CD4-positive, alpha-beta T cell treated with Interferon gamma for 1 hour (primary cell): ENCODE data around the gene CAMTA2.
A peak's percentile ranks its signal among the peaks of the same experiment; 100 is the strongest.

Source experiments
- DNase-seq: peaks from one replicate; pipeline ENCODE4 v3.0.0-alpha.2; 2020

CAMTA2 gene

DNA sequence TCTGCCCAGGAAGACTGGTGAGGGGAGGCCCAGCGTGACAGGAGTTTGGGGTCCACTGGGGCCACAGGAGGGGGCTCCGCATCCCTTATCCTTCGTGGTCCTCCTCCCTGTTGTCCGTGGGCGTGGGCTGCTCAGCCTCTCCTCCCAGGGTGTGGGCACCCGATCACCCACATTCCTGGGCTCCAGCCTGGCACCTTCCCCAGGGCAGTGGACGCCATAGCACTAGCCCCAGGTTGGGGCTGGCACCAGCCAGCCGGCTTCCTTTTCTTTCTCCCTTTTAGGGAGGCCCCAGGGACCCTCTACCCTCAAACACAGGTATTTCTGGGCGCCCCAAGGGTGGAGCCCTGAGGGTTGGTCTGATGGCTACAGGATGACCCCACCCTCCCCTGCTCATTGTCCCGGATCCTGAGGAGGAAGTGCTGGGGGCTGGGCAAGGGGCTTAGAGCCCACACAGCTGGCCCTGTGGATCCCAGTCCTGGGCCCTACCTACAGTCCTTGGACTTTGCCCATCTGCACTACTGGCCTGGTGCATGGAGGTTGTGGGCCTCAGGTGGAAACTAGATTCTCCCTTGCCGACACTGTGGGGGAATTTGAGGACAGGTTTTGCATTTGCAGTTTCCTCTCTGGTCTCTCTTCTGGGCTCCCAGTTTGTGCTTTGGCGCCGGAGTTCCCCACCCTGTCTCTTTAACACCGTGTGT, 11.4 kb upstream of the CAMTA2 start:
- no peak for DNase-seq

DNA sequence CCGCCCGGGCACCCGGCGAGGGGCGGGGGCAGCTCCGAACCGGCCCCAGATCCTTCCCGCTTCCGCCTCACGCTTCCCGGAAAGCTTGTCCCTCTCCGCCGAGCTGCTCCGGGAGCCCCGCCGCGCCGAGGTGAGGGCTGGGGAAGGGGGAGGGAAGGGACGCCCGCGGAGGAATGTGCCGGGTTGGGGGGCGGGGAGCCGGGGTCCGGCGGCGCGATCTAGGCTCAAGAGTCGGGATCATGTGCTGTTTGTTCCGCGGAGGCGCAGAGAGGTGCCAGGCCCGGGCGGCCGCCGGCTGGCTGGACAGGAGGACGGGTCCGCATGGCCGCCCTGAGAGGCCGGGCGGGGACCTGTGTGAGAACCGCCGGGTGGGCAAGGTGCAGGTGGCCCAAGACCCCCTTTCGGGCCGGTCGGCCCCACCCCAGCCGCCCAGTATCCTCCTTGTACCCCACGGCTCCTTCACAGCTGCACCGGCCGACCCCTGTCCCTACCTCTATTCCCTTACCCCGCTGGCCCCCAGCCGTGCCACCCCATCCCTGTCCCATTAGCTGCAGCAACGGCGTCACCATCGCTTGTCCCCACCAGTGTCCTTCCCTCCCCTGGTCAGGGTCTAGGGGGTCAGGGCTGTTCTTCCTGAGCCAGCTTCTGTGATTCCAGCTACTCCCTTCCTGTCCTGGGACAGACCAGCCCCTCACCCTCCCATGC, 10.7 kb upstream of the CAMTA2 start:
- no peak for DNase-seq

DNA sequence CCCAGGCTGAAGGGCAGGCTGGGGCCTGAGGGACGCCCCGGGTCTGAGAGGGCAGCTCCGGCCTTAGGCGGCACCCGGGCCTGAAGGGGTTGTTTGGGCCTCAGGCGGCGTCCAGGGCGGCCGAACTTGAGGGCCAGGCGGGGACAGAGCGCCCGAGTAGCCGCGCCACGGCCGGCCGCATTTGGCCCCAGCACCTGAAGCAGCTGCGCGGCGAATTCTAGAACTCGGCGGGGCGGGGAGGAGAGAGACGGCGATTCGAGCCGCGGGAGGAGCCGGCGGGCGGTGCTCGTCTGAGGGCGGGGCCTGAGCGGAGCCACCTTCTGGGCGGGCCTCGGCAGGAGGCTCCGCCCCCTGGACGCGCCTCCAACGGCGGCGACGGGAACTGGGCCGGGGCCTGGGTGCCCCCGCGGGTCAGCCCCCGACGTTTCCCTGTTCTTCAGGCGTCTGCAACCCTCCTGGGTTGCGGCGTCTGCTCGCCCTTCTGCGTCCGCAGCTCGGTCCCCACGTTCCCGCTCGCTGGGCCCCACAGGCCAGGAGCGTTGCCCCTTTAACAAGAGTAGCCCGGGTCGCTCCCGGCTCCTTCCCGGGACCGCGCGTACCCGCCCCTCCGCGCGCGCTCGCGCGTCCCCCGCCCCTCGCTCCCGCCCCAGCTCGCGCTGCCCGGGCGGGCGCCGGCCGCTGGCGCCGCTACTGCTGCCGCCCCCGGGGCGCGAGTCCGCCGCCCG, 10.0 kb upstream of the CAMTA2 start, which contains the start of the genes INCA1 and KIF1C:
TSS of gene INCA1 (minus strand) at position 221 of the 725 bp plus-strand sequence. CDS start 3,085 bp downstream, outside the sequence.
TSS of gene KIF1C (plus strand) at position 649 of the 725 bp plus-strand sequence. CDS start 2,297 bp downstream, outside the sequence.
- DNase-seq, result peak; percentile 88

DNA sequence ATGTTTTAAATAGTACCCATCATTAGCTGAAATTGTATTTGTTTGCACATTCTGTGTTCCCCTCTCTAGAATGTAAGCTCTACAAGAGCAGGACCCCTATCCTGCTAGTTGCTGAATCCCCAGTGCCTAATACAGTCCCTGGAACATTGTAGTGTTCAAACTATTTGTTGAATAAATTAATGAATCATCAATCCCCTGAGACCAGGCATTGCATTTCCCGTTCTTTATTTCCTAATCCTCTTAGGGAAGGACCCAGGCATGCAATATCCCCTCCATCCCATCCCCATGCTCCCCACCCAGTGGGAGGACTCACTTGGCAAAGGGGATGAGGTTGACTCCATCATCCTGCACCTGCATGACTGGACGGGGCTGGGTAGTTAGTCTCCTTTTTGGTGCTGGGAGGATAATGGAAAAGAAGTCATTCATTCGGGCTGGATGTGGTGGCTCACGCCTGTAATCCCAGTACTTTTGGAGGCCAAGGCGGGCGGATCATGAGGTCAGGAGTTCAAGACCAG, 6.7 kb upstream of the CAMTA2 start:
- DNase-seq, result no peak

DNA sequence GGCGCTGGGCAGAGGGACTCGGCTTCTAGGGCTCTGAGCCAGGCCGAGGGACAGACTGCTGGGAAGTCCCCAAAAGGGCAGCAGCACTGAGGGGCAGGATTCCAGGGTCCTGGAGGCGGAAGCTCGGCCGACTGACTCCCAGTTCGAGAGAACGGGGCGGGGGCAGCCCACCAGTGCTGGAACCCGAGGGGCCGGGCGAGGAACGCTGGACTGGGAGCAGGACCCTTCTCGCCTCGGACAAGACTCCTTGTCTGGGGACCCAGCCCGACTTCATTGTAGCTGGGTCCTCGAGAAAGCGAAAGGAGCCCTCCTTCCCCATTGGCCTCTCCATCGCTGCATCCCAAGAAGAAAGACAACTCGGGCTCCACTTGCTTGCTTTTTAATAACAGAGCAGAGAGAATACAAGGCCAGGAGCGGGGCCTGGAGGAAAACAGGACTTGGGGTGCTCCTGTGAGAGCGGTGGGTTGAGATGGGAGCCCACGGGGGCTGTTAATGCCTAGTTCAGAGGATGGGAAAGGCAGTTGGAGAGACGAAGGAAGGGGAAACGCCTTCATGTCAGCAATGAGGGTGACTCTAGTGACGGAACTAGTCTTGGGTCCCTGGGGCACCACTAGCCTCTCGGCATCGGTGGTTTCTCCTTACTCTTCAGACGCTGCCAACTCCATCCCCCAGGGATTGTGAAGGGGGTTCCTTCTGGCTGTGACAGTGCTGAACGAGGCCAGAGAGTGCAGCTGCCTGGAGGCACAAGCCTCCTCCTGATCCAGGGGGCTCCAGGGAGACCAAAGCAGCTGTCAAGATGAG, 492 bp upstream of the CAMTA2 start:
- DNase-seq, result no peak

DNA sequence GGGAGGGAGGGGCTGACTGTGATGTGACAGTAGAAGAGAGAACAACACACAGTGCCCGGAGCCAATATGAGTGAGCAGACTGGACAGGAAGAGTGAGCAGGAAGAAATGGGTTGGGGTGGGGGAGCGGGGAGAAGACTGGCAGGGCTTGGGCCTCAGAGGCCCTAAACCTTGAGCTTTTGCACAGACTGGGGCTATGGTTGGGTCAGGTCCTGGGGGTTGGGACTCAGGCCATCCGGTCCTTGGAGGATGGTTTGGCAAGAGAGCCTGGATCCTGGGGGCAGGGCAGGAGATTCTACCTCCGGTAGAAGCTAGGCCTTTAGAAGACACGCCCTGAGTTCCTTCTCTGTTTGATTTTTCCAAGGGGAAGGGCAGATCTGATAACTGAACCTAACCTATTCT, 1.1 kb downstream of the CAMTA2 start:
- DNase-seq, result no peak

DNA sequence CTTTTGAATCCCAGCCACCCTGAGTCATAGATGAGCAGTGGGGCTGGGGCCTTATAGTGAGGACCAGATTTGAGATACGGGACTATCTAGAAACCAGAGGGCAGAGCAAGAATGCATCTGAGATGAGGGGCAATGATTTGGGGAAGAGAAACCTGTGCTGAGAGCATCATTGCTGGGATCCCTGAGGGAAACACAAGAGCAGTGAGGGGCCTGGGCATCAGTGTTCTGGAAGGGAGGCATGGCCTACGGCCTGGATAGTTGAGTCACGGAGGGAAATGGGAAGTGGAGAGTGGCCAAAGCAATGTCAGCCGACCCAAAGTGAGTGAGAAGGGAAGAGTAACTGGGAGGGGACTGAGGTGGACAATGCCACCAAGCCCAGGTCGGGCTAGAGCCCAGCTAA, 5.2 kb downstream of the CAMTA2 start:
- no peak for DNase-seq

DNA sequence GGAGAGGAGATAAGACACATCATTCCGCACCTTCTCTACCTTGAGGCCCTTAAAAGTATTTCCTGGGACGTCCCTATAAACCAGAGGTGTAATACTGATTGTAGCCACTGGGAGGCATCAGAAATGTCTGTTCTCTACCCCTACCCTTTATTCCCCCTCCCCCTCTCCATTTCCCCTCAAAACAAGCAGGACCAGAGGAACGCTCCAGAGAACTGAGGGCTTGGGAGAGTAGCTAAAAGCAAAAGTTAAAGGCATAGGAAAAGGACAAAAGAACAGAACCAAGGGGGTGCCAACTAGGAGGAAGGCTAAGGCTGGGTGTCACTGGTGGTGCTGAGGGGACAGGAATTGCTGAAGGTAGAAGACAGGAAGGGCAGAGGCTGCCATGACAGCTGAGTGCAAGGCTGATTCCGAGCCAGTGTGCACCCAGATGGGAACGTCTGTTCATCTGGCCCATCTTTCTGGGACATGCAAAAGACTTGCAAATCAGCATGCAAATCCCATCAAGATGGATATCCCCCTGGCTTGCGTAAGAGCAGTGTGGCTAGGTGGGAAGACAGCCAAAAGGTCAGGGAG, 6.7 kb downstream of the CAMTA2 start:
- no peak for DNase-seq

DNA sequence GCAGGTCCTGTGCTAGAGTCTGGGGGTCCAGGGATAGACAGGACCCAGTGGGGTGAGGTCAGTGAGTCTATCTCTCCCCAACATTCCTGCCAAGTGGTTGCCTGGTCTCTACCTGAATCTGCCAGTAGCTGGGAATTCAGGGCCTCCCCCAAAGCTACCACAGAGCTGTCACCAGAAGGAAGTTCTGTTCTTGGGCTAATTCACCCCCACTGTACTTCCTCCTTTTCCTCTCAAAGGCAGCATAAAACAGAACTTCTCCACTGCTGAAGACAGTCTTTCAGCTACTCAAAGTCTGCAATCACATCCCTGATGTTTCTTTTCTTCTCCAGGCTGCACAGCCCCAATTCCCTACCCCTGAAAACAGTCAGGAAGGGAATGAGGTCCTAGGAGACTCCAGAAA, 8.7 kb downstream of the CAMTA2 start:
- DNase-seq, result no peak

DNA sequence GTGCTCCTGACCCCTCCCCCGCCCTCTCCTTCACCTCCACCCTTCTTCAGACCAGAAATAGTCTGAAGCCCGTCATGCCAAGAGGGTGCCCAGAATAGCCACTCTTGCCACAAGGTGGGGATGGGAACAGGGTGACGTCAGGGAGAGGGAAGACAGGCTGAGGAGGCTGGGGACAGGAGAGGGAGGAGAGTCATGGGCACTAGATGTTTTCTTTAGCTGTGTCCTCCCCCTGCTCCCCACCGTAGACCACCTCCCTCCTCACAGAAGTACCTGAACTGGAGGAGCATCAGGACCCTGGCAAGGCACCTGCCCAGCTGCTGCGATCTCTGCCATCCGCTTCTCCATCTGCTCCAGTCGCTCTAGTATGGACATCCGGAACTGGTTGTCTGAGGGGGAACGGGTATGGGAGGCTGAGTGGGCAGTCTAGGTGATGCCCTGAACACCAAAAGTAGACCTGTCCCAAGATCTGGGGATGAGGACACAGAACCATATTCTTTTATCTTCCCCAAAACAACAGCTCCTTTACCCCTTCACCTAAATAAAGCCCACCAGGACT, 13.3 kb downstream of the CAMTA2 start:
- DNase-seq, result no peak

DNA sequence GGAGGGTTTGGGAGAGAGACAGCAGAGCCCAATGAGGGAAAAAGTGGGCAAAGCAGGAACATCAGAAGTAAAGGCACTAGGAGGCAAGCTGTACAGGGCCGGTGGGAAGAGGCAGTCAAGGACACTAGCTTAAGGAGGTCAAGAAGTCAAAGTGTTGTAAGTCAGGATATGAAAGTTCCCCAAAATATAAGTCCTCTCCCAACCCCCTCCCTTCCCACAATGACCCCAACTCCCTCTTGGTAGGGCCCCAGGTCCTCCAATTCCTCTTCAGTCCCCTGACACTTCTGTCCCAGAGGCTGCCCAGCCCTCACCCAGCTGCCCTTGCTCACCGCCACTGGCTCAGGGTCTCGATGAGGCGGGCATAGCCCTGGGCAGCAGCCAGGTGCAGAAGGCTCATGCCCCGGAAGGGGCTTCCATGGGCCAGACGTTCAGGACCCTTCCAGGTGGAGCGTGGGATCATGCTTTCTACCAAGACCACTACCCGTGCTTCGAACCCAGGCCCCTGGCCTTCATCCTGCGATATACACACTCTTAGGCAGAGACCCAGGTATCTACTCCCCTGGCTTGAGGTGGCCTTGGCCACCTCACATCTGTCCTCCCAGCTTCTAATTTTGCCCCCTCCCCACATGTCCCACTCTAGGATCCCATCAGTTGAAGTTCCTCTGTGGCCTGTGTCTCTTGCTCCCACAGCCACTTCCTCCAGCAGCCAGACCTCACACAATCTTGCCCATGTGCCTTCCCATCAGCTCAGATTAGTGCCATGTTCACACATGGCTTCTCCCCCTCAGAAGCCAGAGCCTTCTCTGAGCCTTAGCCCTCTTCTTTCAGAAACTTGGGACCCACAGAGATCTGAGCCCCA, 14.0 kb downstream of the CAMTA2 start:
- DNase-seq, result no peak

DNA sequence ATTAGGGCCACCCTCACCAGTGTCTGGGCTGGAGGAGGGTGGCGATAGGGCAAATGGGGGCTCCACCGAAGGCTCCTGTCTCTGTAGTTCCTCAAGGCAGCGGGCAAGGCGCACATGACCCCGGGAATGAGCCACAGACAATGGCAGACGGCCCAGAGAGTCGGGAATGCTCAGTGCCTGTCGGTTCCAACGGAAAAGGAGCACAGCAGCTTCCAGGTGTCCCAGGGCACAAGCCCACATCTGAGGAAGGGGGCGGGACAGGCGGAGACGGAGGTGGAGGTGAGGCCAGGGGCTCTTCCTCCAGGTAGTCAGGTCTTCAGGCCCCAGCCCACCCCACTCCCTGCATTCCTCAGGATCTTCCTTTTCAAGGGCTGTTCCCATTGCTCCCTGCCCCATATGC, 14.7 kb downstream of the CAMTA2 start:
- no peak for DNase-seq

DNA sequence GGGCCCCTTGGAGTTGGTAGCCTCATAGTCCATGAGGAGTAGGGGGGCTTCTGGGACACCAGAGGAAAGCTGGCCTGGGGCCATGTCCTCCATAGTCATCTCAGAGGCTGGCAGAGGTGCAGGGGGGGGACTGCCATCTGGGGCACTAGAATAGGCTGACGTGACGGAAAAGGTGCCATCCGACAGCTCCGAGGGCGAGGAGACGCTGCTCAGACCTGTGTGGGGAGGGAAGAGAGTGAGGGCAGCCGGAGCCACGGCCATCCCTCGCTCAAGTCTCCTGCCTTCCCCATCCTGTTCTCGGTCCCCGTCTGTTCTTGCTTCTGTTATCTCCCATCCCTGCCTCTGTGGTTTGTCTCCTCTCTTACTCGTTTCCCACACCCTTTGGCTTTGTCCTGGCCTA, 15.2 kb downstream of the CAMTA2 start:
- DNase-seq, result no peak

DNA sequence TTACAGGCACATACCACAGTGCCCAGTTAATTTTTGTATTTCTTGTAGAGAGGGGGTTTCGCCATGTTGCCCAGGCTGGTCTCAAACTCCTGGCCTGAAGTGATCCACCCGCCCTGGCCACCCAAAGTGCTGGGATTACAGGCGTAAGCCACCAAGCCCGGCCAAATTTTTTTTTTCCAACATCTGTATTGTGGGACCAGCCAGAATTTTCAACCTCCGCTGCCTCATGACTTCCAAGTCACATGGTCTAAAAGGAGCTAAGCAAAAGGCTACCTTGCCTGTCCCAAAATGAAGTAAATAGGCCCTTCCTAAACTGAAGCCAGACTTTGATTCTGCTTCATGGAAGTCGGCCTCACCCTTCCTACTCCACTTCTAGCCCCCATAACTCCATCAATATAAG, 15.6 kb downstream of the CAMTA2 start:
- DNase-seq, result no peak

DNA sequence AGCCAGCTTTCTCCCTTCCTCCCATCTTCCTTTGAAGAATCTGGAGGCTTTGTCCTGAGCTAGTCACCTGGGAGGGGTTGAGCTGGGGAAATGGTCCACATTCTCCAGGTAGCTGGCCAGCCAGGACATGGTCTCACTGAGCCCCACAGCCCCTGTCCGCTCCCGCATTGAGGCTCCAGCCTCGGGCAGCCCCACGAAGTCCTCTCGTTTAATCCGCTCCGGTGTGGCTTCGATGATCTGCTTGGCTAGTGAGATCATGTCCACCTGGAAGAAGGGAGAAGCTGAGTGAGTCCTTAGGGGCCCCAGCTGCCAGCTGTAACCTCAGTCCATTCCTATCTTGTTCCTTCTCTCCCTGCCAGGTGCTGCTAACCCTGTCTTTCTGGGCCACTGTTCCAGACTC, 17.2 kb downstream of the CAMTA2 start:
- DNase-seq, result no peak

DNA sequence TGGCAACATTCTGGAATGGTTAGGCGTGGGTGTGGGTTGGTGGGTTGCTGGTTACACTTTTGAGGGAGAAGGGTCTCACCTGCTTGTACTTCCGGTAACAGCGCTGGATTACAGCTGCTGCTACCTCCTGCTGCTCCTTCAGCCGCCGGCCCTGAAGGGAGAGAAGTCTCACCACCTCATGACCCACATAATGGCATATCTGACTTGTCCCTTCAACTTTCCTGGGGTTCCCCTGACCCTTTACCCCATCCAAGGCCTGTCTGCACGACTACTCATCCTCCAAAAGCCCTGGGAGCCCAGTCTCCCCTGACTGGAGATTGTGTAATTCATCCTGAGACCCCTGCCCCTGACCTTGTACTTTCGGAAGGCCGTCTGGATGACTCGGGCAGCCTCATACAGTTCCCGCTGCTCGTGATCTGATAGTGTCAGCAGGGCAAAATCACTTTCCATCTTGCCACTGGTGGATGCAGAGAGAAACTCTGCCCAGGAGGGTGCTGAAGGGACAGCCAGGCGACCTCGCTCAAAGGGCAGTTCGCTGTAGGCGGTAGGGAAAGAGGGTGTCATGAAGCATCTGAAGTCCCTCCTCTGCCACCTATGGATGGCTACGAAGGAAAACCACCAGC, 17.8 kb downstream of the CAMTA2 start:
- DNase-seq, result no peak

DNA sequence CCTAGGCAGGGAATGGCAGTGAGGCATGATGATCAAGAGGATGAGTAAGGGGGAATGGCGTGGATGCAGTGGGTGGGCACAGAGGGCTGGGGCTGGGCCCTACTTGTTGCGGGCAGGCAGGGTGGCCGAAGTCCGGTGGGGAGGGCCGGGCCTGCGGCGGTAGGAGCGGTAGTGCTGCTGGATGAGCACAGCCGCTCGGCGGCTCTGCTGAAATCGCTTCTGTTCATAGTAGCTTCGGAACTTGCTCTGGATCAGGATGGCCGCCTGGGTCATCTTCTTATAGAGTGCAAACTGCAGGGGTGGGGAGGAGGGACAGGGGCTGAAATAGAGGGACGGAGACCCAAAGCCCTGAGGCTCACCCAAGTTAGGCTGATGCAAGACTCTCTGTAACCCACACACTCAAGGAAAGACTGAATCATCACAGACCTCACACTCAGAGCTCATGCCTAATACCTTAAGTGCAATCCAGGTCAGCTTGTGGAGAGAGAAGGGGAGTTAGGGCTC, 18.4 kb downstream of the CAMTA2 start:
- DNase-seq, result no peak

DNA sequence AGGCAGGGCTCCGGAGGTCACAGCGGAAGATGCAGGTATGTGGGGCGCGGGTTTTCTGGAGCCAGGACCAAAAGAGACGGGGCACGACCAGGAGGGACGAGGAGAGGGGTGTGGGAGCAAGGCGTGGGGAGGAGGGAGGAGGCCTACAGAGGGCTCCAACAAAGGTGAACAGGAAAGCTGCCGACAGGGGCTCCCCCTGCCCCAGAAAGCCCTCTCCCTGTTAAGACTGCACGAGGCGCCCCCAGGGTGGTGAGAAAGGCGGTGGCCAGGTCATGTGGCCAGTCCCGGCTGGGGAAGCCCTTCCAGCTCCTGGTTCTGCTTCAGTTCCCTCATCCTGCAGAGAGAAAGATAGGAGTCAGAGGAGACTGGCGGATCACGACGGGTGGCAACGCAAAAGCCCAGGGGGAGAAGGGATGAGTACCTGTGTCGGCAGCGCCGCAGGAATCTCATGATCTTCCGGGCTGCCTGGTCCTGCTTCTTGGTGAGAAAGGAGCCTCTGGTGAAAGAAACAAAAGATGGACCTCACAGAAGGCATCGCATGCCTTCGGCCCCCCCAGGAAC, 18.9 kb downstream of the CAMTA2 start:
- no peak for DNase-seq

DNA sequence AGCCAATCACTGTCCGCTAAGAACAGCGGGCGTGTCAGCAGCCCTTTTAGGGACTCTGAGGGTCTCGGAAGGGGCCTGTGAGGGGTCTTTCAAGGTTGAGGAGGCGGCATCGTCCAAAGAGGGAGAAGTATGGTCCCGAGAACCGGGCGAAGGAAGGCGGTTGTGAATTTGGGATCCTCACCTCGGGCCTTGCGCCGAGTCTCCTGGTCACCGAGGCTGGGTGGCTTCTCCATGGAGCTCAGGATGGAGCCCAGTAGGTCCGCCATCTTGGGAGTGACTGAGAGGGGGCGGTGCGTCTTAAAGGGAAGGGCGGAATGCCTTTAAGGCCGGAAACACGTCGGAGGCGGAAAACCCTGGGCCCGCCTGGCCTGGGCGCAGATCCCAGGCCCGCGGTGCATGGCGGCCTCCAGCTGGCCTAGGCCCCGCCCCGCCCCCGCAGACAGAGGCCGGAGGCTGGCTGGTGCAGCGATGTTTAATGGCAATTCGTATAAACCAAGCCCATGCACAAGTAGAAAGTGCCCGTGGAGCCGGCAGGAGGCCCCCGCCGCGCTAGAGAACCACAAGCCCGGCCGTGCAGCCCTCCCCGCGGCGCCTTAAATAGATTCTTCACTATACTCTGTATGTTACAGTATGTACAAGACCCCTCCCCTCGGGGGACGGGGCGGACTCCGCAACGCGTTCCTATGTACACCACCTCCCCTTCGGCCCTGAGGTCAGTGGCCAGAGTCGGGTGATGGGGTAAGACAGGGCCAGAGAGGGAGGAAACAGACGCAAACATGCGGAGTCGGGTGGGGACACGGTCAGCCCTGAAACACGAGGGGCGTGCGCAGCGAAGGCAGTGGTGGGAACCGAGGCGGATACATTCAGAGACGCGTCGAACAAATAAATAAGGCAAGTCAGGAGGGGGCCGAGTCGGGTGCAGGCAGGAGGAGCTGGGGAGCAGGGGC, 19.7 kb downstream of the CAMTA2 start, which contains the start of gene SPAG7:
TSS of gene SPAG7 (minus strand) at position 279 of the 947 bp plus-strand sequence. CDS start at position 266, 13 bp downstream.
- peak; percentile 93 for DNase-seq
